ENCODE results near the gene WNT9A.

GRCh38 chr1:227996187-227996950 is 48.6 kb upstream of the WNT9A start:
- TF ChIP-seq EZH2 (IDR thresholded peaks at IDR 0.05), result no peak
- no peak for TF ChIP-seq POLR2AphosphoS5 (IDR thresholded peaks at IDR 0.05; ENCODE audit: borderline replicate concordance, low read depth, low read length)
- no peak for TF ChIP-seq FOXP2 (optimal IDR thresholded peaks at IDR 0.05; ENCODE audit: control extremely low read depth, extremely low read length, insufficient read depth)
